ENCODE results near the gene FRMD8.

Gene FRMD8, protein sequence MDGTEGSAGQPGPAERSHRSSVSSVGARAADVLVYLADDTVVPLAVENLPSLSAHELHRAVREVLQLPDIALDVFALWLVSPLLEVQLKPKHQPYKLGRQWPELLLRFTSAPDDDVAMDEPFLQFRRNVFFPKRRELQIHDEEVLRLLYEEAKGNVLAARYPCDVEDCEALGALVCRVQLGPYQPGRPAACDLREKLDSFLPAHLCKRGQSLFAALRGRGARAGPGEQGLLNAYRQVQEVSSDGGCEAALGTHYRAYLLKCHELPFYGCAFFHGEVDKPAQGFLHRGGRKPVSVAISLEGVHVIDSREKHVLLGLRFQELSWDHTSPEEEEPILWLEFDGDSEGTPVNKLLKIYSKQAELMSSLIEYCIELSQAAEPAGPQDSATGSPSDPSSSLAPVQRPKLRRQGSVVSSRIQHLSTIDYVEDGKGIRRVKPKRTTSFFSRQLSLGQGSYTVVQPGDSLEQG

DNA sequence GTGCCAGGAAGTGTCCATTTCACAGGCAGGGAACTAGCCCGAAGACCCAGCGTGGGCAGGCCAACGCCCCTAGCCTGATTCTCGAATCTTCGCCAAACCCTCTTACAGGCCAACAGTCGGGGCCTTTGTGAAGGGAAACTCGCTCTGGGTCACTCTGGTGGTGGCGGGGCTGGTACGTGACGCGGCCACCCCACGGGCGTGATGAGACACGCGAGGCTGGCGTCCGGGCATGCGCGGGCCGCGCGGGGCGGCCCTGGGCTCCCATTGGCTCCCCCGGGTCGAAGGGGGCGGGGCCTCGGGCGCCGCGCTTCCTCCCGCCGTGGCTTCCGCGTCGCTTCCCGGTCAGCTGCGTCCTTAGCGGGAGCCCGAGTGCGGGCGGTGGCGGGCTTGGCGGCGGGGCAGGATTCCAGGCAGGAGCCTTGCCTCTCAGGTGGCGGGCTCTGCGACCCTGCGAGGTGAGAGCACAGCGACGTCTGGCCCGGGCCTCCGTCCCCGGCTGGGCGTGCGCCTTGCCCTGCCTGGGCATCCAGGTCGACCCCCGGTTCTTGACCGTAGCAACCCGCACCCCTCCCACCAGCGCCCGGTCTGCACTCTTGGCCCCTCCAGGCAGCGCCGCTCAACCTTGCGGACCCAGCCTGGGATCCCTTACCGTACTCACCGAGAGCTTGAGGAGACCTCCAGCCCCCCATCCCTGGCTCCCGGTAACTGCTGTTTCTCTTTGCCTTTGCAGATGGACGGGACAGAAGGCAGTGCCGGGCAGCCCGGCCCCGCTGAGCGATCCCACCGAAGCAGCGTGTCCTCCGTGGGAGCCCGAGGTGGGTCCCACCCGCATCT lies at the start of gene FRMD8:
Gene FRMD8, plus strand, starts transcription at position 331 of the 834 bp plus-strand sequence. Its CDS starts 400 bp downstream, at position 731.
- DNase-seq (ENCODE audit: low spot score): peak; percentile 89

DNA sequence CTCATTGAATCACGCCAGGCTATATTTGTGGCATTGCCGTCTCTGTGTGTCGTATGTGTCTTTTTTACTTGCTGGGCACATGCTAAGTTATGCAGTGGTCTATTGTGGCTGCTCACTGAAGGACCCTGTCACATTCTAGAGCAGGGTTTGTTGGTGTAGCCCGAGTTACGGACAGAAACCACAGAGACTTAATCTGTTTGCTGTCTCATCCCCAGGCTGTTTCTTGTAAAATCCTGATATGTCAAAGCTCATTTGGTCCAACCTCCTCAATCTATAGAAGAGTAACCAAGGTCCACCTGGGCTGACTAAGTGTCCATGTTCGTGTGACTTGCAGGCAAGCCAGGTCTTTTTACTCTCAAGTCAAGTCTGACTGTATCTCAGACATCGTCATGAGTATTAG lies 47.8 kb upstream of the FRMD8 start:
- DNase-seq (ENCODE audit: low spot score): no peak

DNA sequence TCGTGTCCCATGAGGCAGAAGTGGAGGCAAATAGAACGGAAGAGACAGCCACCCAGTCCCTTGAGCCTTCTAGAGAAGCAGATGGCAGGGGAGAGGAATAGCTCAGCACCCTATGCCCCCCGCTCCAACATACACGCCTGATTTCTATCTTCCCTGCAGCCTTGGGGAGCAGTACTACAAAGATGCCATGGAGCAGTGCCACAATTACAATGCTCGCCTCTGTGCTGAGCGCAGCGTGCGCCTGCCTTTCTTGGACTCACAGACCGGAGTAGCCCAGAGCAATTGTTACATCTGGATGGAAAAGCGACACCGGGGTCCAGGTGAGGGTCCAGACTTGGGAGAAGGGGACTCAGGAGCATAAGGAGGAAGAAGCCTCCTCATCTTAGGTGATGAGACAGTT lies 46.2 kb upstream of the FRMD8 start:
- no peak for DNase-seq (ENCODE audit: low spot score)

DNA sequence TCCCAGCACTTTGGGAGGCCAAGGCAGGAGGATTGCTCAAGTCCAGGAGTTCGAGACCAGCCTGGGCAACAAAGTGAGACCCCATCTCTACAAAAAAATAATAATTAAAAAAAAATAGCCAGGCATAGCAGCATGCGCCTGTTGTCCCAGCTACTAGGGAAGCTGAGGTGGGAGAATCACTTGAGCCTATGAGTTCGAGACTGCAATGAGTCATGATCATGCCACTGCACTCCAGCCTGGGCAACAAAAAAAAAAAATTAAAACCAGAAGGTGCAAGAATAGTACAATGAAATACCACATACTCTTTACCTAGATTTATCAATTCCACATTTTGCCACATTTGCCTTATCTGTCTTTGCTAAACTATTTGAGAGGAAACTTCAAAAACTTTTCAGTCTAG lies 44.6 kb upstream of the FRMD8 start:
- no peak for DNase-seq (ENCODE audit: low spot score)

DNA sequence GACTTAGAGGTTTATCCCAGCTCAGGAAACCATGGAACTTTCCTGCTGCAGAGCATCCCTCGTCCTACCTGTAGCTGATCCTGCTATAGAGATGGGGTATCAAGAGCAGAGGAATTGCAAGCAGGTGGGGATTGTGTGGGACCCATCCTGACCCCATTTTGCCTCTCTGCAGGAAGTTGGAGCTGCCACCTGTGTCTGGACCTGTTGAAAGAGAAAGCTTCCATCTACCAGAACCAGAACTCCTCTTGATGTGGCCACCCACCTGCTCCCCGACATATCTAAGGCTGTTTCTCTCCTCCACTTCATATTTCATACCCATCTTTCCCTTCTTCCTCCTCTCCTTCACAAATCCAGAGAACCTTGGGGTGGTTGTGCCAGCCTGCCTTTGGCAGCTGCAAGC lies 34.9 kb upstream of the FRMD8 start:
- DNase-seq (ENCODE audit: low spot score): no peak

DNA sequence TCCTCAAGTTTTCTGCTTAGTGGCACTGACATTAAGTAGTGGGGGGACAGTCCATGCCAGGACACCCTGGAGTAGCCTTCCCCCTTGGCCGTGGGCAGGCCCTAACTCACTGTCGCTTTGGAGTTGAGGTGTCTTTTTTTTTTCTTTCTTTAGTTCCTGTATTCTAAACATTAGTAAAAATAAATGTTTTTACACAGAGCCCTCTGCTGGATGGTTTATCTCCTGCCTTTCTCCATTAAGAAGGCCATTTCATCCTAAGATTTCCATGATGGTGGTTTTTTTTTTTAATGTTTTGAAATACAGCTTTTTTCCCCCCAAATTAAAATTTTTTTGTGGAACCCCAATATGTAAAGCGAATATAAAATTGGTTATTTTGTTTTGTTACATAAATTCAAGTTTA lies 33.7 kb upstream of the FRMD8 start:
- DNase-seq (ENCODE audit: low spot score): no peak

DNA sequence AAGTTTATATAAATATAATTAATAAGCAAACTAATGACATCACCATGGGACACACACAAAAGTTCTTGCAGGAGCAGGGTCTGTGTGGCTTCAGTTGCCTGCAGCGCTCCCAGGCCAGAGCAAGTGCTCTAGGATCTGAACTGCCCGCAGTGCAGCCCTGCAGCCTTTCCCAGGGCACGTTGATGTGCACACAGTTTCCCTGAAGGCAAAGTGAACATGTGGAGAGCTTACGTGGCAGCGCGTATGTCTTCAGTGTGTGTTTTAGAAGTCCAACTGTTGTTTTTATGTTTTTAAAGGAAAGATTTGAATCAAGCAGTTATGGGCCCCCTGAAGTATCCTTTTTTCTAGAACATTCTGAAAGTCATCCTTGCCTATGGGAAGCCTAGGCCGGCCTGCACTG lies 33.1 kb upstream of the FRMD8 start:
- no peak for DNase-seq (ENCODE audit: low spot score)

DNA sequence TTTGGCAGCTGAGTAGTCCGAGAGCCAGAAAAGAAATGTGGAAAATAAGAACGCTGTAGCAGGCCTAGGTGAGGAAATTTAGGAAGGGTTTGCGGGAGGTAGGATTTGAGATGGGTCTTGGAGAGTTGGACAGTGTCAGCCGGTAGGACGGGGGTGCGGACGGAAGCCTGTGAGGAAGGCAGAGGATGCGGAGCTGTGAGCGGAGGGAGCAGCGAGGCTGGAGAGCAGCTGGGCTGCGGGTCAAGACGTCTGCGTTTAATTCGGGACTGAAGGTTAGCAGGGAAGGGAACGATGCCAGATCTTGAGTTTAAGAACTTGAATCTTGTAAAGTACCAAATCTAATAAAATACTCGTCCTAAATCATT lies 32.6 kb upstream of the FRMD8 start:
- no peak for DNase-seq (ENCODE audit: low spot score)

DNA sequence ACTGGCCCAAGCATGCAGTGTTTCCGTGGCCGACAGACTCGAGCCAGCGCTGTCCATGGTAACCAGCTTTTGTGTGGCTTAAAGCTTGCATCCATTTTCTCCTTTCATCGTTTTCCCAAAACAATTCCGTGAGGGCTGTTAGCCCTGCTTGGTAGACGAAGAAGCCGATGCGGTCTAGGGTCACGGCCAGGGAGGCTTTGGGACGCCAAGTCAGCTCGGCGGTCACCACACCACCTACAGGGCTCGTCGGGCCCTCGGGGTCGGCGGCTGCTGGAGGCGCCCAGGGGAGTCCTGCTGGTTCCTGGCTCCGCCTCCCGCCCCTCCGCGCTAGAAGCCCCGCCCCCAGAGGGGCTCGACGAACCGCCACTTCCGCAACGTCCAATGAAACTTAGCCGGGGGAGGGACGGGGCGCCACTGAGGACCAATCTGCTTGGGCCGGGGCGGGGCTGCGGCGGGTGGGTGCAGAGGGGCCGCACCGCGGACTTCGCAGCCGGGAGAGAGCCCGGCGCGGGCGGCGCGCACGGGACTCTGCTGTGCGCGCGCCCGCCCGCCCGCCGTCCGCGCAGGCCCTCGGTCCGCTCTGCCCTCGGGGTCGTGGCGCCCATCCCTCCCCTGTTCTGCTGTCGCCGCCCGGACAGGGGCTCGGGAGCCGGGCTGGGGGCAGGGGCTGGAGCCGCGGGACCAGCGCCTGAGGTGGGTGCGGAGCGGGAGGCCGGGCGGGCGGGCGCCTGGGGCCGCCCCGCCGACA lies 32.0 kb upstream of the FRMD8 start, which contains the start of gene TIGD3:
Gene TIGD3, plus strand, starts transcription at position 487 of the 748 bp plus-strand sequence. CDS start 1,058 bp downstream, outside the sequence.
- peak; percentile 96 for DNase-seq (ENCODE audit: low spot score)

DNA sequence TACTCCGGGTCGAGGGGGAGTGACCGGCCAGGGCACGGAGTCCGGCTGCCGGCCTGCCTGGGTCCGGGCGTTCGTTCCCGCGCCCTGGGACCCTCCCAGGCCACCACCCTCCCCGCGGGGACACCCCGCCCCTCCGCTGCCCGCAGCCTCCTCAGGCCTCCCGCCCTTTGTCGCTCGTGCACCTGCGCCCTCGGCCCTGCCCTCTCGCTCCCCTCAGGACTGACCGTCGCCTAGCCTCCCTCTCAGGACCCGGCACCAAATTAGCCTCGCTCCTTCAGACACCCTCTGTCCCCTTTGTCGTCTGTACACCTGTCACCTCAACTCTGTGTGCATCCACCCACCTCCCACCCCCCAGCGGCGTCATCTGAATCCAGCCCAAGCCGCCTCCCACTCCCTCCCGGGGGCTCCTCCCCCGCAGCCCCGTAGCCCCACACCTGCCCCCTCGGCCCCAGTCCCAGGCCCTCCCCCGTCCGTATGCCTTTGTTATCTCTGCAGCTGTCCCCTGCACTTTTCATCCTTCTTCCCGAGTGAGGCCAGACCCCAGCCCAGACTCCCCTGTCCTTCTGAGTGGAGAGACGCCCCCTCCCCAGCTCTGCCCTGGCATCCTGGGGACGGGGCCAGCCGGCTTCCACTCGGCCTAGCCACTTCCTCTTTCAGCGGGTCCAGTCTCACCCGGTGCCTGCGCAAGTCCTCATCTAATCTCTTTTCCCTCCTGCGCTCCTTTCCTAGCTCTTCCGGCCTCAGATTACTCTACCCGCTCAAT lies 31.2 kb upstream of the FRMD8 start:
- peak; percentile 39 for DNase-seq (ENCODE audit: low spot score)

DNA sequence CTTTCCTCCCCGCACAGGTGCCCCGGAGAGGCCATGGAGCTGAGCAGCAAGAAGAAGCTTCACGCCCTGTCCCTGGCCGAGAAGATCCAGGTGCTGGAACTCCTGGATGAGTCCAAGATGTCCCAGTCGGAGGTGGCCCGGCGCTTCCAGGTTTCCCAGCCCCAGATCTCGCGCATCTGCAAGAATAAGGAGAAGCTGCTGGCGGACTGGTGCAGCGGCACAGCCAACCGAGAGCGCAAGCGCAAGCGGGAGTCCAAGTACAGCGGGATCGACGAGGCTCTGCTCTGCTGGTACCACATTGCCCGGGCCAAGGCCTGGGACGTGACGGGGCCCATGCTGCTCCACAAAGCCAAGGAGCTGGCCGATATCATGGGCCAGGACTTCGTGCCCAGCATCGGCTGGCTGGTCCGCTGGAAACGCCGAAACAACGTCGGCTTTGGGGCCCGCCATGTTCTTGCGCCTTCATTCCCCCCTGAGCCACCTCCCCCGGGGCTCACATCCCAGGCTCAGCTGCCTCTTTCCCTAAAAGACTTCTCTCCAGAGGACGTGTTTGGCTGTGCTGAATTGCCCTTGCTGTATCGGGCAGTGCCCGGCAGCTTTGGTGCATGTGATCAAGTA lies 30.6 kb upstream of the FRMD8 start:
- DNase-seq (ENCODE audit: low spot score): no peak

DNA sequence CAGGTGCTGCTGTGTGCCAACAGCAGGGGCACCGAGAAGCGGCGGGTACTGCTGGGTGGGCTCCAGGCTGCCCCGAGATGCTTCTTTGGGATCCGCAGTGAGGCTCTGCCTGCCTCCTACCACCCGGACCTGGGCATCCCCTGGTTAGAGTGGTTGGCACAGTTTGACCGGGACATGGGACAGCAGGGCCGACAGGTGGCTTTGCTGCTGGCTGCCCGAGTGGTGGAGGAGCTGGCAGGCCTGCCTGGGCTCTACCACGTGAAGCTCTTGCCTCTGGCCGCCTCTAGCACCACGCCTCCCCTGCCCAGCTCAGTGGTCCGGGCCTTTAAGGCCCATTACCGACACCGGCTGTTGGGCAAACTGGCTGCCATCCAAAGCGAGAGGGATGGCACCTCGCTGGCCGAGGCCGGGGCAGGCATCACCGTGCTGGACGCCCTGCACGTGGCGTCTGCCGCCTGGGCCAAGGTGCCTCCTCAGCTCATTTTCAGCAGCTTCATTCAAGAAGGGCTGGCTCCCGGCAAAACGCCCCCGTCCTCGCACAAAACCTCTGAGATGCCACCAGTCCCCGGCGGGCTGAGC lies 30.0 kb upstream of the FRMD8 start:
- no peak for DNase-seq (ENCODE audit: low spot score)

DNA sequence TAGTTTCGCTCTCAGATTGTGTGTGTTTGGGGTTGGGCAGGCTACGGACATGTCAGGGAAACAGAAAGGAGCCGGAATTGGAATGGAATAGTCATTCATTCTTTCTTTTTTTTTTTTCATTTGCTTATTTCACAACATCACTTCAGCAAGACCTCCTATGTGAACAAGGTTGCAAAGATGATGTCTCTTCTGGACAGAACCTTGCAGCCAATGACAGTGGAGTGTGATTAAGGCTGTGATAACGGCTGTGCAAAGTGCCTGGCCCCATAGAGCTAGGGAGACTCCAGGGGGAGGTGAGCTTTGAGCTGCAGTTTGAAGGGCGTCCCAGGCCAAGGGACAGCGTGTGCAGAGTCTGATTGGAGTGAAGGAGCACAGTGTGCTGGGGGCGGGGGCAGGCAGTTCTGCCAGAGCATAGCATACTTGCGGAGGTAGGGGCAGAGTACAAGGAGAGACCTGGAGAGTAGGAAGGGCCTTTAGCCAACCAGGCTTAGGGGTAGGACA lies 28.5 kb upstream of the FRMD8 start:
- DNase-seq (ENCODE audit: low spot score): no peak

DNA sequence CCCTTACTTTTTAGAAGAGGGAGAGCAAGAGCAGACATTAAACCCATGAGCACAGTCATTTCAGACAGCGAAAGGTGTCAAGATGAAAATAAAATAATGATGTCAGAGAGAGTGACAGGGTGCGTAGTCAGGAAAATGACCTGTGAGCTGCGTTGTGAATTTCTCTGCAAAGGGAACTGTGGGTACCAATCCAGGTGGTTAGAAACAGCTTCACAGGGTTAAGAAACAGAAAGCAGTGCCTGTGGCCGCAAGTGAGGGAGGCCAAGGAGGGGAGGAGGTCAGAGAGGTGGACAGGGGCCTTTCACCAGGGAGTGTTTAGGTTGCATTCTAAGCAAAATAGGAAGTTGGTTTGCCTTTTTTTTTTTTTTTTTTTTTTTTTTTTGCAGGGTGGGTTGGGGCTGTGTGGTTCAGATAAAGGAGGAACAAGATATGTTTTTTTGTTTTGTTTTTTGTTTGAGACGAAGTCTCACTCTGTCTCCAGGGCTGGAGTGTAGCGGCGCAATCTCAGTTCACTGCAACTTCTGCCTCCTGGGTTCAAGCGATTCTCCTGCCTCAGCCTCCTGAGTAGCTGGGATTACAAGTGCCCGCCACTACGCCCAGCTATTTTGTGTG lies 24.0 kb upstream of the FRMD8 start:
- DNase-seq (ENCODE audit: low spot score): no peak

DNA sequence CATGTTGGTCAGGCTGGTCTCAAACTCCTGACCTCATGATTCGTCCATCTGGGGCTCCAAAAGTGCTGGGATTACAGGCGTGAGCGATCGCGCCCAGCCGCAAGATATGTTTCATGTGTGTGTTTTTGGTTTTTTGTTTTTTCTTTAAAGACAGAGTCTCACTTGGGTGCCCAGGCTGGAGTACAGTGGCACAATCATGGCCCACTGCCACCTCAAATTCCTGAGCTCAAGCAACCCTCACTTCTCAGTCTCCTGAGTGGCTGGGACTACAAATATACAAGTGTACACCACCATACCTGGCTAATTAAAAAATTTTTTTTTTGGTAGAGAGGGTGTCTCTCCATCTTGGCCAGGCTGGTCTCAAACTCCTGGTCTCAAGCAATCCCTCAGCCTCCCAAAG lies 23.5 kb upstream of the FRMD8 start:
- no peak for DNase-seq (ENCODE audit: low spot score)

DNA sequence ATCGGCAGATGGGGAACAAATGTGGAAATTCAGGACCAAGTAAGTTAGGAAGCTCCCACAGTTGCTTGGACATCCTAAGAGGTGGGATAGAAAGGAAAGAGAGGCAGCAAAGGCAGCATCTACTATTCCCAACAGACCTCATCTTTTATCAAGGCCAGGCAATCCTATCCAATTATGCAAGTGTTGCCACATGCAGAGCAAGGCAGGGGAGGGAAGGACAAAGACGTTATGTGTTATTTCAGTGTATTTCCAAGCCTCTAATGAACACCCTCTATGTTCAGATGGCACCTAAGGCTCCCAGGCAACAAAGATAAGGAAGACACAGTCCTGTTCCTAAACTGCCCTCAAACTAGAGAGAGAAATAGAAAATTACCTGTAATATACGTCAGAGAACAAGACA lies 22.7 kb upstream of the FRMD8 start:
- no peak for DNase-seq (ENCODE audit: low spot score)

DNA sequence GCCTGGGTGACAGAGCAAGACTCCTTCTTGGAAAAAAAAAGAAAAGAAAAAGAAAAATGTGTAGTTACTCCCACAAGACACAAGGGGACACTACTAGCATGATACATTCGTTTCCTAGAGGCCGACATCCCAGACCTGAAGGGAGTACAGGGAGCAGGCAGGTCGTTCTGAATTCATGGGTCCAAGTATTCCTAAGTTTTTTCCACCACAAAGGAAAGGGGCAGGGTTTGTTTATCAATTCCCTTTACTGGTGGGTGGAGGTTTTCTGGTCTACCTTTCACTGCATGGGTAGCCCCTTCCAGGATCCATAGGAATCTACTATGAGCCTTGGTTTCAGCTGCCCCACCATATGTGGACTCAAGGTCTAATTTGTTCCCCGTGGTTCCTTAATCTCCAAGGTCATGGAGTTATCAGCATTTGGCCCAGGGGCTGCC lies 20.1 kb upstream of the FRMD8 start:
- DNase-seq (ENCODE audit: low spot score): peak; percentile 64

DNA sequence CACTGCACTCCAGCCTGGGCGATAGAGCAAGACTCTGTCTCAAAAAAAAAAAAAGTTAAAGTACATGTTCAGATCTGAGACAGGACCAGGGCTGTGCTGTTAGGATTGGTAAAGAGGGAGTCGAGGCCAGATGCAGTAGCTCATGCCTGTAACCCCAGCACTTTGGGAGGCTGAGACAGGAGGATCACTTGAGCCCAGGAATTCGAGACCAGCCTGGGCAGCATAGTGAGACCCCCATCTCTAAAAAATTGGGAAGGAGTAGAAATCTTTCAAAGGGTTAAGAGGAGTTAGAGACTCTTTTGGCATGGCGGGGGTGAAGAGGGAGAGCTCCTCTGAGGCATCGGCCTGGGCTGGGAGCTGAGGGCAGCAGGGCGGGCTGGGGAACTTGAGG lies 15.8 kb upstream of the FRMD8 start:
- no peak for DNase-seq (ENCODE audit: low spot score)

DNA sequence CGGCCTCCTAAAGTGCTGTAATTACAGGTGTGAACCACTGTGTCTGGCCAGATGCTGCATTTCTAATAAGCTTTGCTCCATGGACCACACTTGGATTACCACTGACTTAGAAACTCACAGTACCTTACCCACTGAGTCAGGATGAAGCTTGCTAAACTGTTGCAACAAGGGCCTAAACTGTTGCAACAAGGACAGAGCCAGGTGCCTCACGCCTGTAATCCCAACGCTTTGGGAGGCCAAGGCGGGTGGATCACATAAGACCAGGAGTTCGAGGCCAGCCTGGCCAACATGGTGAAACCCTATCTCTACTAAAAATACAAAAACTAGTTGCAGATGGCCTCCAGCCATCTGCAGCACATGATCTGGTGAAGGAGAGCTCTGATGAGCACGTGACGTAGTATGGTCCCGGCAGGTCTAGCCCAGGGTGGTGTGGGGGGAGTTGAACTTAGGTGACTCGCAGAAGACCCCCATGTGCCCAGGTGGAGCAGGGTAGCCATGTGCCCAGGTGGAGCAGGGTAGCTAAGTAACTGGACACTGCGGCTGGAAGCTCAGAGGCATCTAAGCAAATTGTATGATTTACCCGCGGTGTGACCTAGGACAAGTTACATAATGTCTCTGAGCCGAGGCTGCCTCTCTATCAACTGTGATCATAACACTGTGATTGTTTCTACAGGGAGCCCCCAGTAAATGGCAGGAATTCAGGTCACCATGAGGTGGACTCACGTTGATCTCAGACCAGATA lies 12.4 kb upstream of the FRMD8 start:
- DNase-seq (ENCODE audit: low spot score): no peak

Measured in CD4-positive, alpha-beta T cell treated with Interleukin-15 for 4 hours (primary cell).